Measurements from ENCODE around the gene CDH22.

CDH22 gene

GRCh38 chr20:46172961-46173536 is 135.2 kb downstream of the CDH22 start:
- H3K9me3 ChIP-seq (ENCODE audit: severe bottlenecking), result no peaks in the 10 kb centered on the region
- H3K36me3 ChIP-seq (ENCODE audit: low read depth), result no peaks in the 10 kb centered on the region
- no peaks in the 10 kb centered on the region for H3K4me1 ChIP-seq (ENCODE audit: insufficient read depth, poor library complexity, severe bottlenecking)
- DNase-seq (ENCODE audit: low spot score) (no peak), ATAC-seq (ENCODE audit: low read depth) (no peak)
- TF ChIP-seq, protein P1, sequence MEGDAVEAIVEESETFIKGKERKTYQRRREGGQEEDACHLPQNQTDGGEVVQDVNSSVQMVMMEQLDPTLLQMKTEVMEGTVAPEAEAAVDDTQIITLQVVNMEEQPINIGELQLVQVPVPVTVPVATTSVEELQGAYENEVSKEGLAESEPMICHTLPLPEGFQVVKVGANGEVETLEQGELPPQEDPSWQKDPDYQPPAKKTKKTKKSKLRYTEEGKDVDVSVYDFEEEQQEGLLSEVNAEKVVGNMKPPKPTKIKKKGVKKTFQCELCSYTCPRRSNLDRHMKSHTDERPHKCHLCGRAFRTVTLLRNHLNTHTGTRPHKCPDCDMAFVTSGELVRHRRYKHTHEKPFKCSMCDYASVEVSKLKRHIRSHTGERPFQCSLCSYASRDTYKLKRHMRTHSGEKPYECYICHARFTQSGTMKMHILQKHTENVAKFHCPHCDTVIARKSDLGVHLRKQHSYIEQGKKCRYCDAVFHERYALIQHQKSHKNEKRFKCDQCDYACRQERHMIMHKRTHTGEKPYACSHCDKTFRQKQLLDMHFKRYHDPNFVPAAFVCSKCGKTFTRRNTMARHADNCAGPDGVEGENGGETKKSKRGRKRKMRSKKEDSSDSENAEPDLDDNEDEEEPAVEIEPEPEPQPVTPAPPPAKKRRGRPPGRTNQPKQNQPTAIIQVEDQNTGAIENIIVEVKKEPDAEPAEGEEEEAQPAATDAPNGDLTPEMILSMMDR (IDR thresholded peaks at IDR 0.05; ENCODE audit: poor library complexity, severe bottlenecking), result no peak
- no peak overlapping the region for H3K4me3 ChIP-seq (ENCODE audit: severe bottlenecking)
- no peak overlapping the region for H3K27ac ChIP-seq (ENCODE audit: poor library complexity, severe bottlenecking)
- peaks cover 56% of the 10 kb centered on the region for H3K27me3 ChIP-seq (ENCODE audit: insufficient read depth, poor library complexity, severe bottlenecking)

GRCh38 chr20:46172455-46172854 is 135.8 kb downstream of the CDH22 start:
- no peaks in the 10 kb centered on the region for H3K4me1 ChIP-seq (ENCODE audit: insufficient read depth, poor library complexity, severe bottlenecking)

GRCh38 chr20:46171909-46172308 is 136.4 kb downstream of the CDH22 start:
- no peak for DNase-seq (ENCODE audit: low spot score)
- Histone ChIP-seq H3K36me3 (ENCODE audit: low read depth) (no peaks in the 10 kb centered on the region), H3K9me3 (ENCODE audit: severe bottlenecking) (no peaks in the 10 kb centered on the region), H3K4me1 (ENCODE audit: insufficient read depth, poor library complexity, severe bottlenecking) (no peaks in the 10 kb centered on the region), H3K27me3 (ENCODE audit: insufficient read depth, poor library complexity, severe bottlenecking) (peaks cover 54% of the 10 kb centered on the region), H3K4me3 (ENCODE audit: severe bottlenecking) (no peak overlapping the region), H3K27ac (ENCODE audit: poor library complexity, severe bottlenecking) (no peak overlapping the region)
- no peak for ATAC-seq (ENCODE audit: low read depth)
- TF ChIP-seq, protein P1 (IDR thresholded peaks at IDR 0.05; ENCODE audit: poor library complexity, severe bottlenecking), result no peak

More at GRCh38 chr20:46172455-46172854, 135.8 kb downstream of the CDH22 start:
- no peak overlapping the region for H3K4me3 ChIP-seq (ENCODE audit: severe bottlenecking)
- H3K27ac ChIP-seq (ENCODE audit: poor library complexity, severe bottlenecking), result no peak overlapping the region
- TF ChIP-seq, protein P1 (IDR thresholded peaks at IDR 0.05; ENCODE audit: poor library complexity, severe bottlenecking), result no peak
- no peaks in the 10 kb centered on the region for H3K9me3 ChIP-seq (ENCODE audit: severe bottlenecking)
- no peaks in the 10 kb centered on the region for H3K36me3 ChIP-seq (ENCODE audit: low read depth)
- no peak for DNase-seq (ENCODE audit: low spot score)
- no peak for ATAC-seq (ENCODE audit: low read depth)
- H3K27me3 ChIP-seq (ENCODE audit: insufficient read depth, poor library complexity, severe bottlenecking), result peaks cover 54% of the 10 kb centered on the region

GRCh38 chr20:46171476-46171875 is 136.8 kb downstream of the CDH22 start:
- Histone ChIP-seq H3K27me3 (ENCODE audit: insufficient read depth, poor library complexity, severe bottlenecking) (peaks cover 52% of the 10 kb centered on the region), H3K4me3 (ENCODE audit: severe bottlenecking) (no peak overlapping the region), H3K36me3 (ENCODE audit: low read depth) (no peaks in the 10 kb centered on the region), H3K9me3 (ENCODE audit: severe bottlenecking) (no peaks in the 10 kb centered on the region), H3K27ac (ENCODE audit: poor library complexity, severe bottlenecking) (no peak overlapping the region), H3K4me1 (ENCODE audit: insufficient read depth, poor library complexity, severe bottlenecking) (no peaks in the 10 kb centered on the region)
- TF ChIP-seq, protein P1 (IDR thresholded peaks at IDR 0.05; ENCODE audit: poor library complexity, severe bottlenecking), result no peak
- DNase-seq (ENCODE audit: low spot score) (no peak), ATAC-seq (ENCODE audit: low read depth) (no peak)
